K562 (cell line): ENCODE data around the gene ADGRB3. TPM values are rescaled to one million over a fixed set of nuclear protein-coding genes. Genes with fewer than 3 reads are reported as not detected.

ENCODE experiments used
- ATAC-seq: fragments of 200-7000 bp; cut with Tn5 transposase; 3 replicates; pipeline ENCODE4 v1.9.1; 2020; ENCODE audit warnings: moderate library complexity
- BruUV-seq: library from RNA; stranded (reverse); fragments of 400-500 nt; replicated peaks from 2 replicates; lab custom pipeline; 2021; lab: Mats Ljungman, UMichigan
- CTCF ChIA-PET: fragments of 300-600 bp; formaldehyde crosslinking; extraction: SDS; loops from one replicate; lab custom pipeline; 2021; ENCODE audit warnings: low intra/inter-chr PET ratio; lab: Yijun Ruan, JAX
- POLR2A ChIA-PET: fragments of 300-600, 350-650 bp; sonication (Branson Sonifier 250); formaldehyde crosslinking; extraction: SDS; loops from one replicate; lab custom pipeline; 2021; ENCODE audit warnings: antibody characterized with exemption, inconsistent platforms; lab: Yijun Ruan, JAX
- DNase-seq, 4 experiments: peaks; one replicate each; pipeline versions ENCODE4 v3.0.0 to v3.0.0-alpha.2; 2011 to 2018; ENCODE audit warnings: low spot score in 3 of 4, mixed read lengths in 3 of 4; ENCODE audit errors: extremely low read depth in 1 of 4
- FAIRE-seq: peaks from 2 replicates; lab custom pipeline; 2011; peaks lifted over from hg19 to GRCh38; lab: Jason Lieb, UNC
- H2AFZ ChIP-seq: 2 replicates; pipeline ENCODE4 v1.6.0; 2011; ENCODE audit warnings: low read depth, low read length, control low read depth, inconsistent platforms
- H3K27ac ChIP-seq: fragments of 200-600 bp; 3 replicates; pipeline ENCODE4 v1.8.0; 2011; ENCODE audit warnings: low read depth, mild to moderate bottlenecking, control low read depth, inconsistent platforms, low read length, moderate library complexity, mixed read lengths; ENCODE audit errors: extremely low read depth
- H3K27me3 ChIP-seq, 2 experiments: fragments of 300-600 bp in 1 of 2; 2 replicates in 1 of 2; 3 replicates in 1 of 2; pipeline versions ENCODE4 v1.6.0 to v1.8.0; 2011; ENCODE audit warnings: inconsistent platforms in 2 of 2, low read length in 2 of 2, mild to moderate bottlenecking in 1 of 2, mixed read lengths in 1 of 2, moderate library complexity in 1 of 2; ENCODE audit not compliant: control insufficient read depth in 2 of 2, insufficient read depth in 2 of 2
- H3K36me3 ChIP-seq: fragments of 300-600 bp; 3 replicates; pipeline ENCODE4 v1.8.0; 2011; ENCODE audit warnings: mild to moderate bottlenecking, low read length, inconsistent platforms; ENCODE audit not compliant: control insufficient read depth, insufficient read depth
- H3K4me1 ChIP-seq, 2 experiments: fragments of 200-600 bp in 1 of 2; replicated peaks in 1 of 2; 2 replicates in 1 of 2; 3 replicates in 1 of 2; pipeline versions ENCODE4 v1.5.1 to v1.8.0; 2011; ENCODE audit warnings: inconsistent platforms in 2 of 2, low read length in 2 of 2, mild to moderate bottlenecking in 1 of 2, mixed read lengths in 1 of 2, moderate library complexity in 1 of 2; ENCODE audit not compliant: control insufficient read depth in 2 of 2, insufficient read depth in 2 of 2
- H3K4me2 ChIP-seq: 2 replicates; pipeline ENCODE4 v1.6.1; 2011; ENCODE audit warnings: low read length, control low read depth, inconsistent platforms, mixed read lengths; ENCODE audit not compliant: insufficient read depth
- H3K4me3 ChIP-seq: fragments of 200-600 bp; sonication (generic), shearing (Covaris generic); 2 replicates; pipeline ENCODE4 v1.5.1; 2016; ENCODE audit warnings: control low read depth, inconsistent platforms
- H3K79me2 ChIP-seq: fragments of 200-600 bp; 3 replicates; pipeline ENCODE4 v1.8.0; 2011; ENCODE audit warnings: low read length, inconsistent platforms; ENCODE audit not compliant: control insufficient read depth, insufficient read depth
- H3K9ac ChIP-seq, 2 experiments: 2 replicates each; pipeline versions ENCODE4 v1.6.0 to v1.6.1; 2011; ENCODE audit warnings: low read depth in 2 of 2, low read length in 2 of 2, control low read depth in 1 of 2, inconsistent platforms in 1 of 2, mild to moderate bottlenecking in 1 of 2, mixed read lengths in 1 of 2; ENCODE audit not compliant: insufficient read depth in 1 of 2
- H3K9me1 ChIP-seq: one replicate; pipeline ENCODE4 v1.6.0; 2011; ENCODE audit warnings: inconsistent platforms, mild to moderate bottlenecking, low read length, moderate library complexity; ENCODE audit not compliant: control insufficient read depth, insufficient read depth
- H3K9me3 ChIP-seq: replicated peaks from 2 replicates; pipeline ENCODE4 v1.5.1; 2011; ENCODE audit warnings: low read depth, low read length, inconsistent platforms; ENCODE audit not compliant: control insufficient read depth, insufficient read depth
- H4K20me1 ChIP-seq: replicated peaks from 2 replicates; pipeline ENCODE4 v1.6.1; 2011; ENCODE audit warnings: low read length, inconsistent platforms, mixed read lengths; ENCODE audit not compliant: control insufficient read depth, insufficient read depth
- ARID2 ChIP-seq: fragments of 450-650 bp; IDR thresholded peaks from 2 replicates; pipeline ENCODE4 v1.6.1; 2017; ENCODE audit warnings: antibody characterized with exemption, mild to moderate bottlenecking
- CCAR2 ChIP-seq: fragments of 200-400 bp; formaldehyde crosslinking; IDR thresholded peaks from 2 replicates; pipeline ENCODE4 v1.6.1; 2017; ENCODE audit warnings: mild to moderate bottlenecking, low read depth, low read length
- ETS2 ChIP-seq: IDR thresholded peaks from 2 replicates; pipeline ENCODE4 v1.6.1; 2016; ENCODE audit warnings: borderline replicate concordance, missing genetic modification characterization, mild to moderate bottlenecking, moderate library complexity, missing compliant biosample characterization; ENCODE audit not compliant: poor library complexity, severe bottlenecking
- FOXJ3 ChIP-seq: sonication (generic); formaldehyde crosslinking; IDR thresholded peaks from 2 replicates; pipeline ENCODE4 v1.4.0; 2020; ENCODE audit warnings: mild to moderate bottlenecking, missing genetic modification reagents
- HNRNPH1 ChIP-seq: fragments of 200-400 bp; formaldehyde crosslinking; optimal IDR thresholded peaks from 2 replicates; pipeline ENCODE3; 2017; ENCODE audit warnings: low read depth, mild to moderate bottlenecking, low read length, moderate library complexity
- ILF3 ChIP-seq: fragments of 450-650 bp; IDR thresholded peaks from 2 replicates; pipeline ENCODE4 v1.6.1; 2018; ENCODE audit warnings: antibody characterized with exemption, mild to moderate bottlenecking, moderate library complexity, borderline replicate concordance
- KAT7 ChIP-seq: sonication (generic); formaldehyde crosslinking; IDR thresholded peaks from 2 replicates; pipeline ENCODE4 v1.8.0; 2022; ENCODE audit warnings: missing genetic modification reagents, mild to moderate bottlenecking, borderline replicate concordance
- KLF13 ChIP-seq: fragments of 450-650 bp; IDR thresholded peaks from 2 replicates; pipeline ENCODE4 v1.6.1; 2016; ENCODE audit warnings: missing genetic modification characterization, low read depth, mild to moderate bottlenecking, missing compliant biosample characterization, moderate library complexity, borderline replicate concordance
- MYNN ChIP-seq, 2 experiments: sonication (generic); formaldehyde crosslinking in 1 of 2; IDR thresholded peaks; 2 replicates each; pipeline versions ENCODE4 v1.5.0 to v1.6.1; 2016 to 2020; ENCODE audit warnings: antibody characterized with exemption in 1 of 2, missing genetic modification reagents in 1 of 2
- TRIM28 ChIP-seq: fragments of 450-650 bp; IDR thresholded peaks from 2 replicates; pipeline ENCODE4 v1.6.1; 2017
- ZBTB17 ChIP-seq: fragments of 450-650 bp; formaldehyde crosslinking; IDR thresholded peaks from 2 replicates; pipeline ENCODE4 v1.4.0; 2020; ENCODE audit warnings: mild to moderate bottlenecking
- ZC3H4 ChIP-seq: sonication (generic); formaldehyde crosslinking; IDR thresholded peaks from 2 replicates; pipeline ENCODE4 v1.9.0; 2021; ENCODE audit warnings: missing genetic modification reagents, borderline replicate concordance
- ZNF717 ChIP-seq: fragments of 250-450 bp; sonication (Bioruptor Pico); IDR thresholded peaks from 2 replicates; pipeline ENCODE4 v1.5.0; 2021
- WGBS: fragments of 100-300 bp; shearing (Covaris generic); methylation state at CpG from one replicate; pipeline ENCODE4 v1.1.6; 2016; ENCODE audit warnings: low coverage, mixed read lengths; ENCODE audit not compliant: insufficient coverage; ENCODE audit errors: missing lambda C conversion rate; 5-methylcytosine and 5-hydroxymethylcytosine counted together
- in situ Hi-C: fragments of 300-500 bp; cut with MboI; formaldehyde crosslinking; loops from 4 replicates; pipeline ENCODE4 v1.15.0; 2018; ENCODE audit warnings: inconsistent platforms, mixed read lengths
- intact Hi-C: fragments of 100-400 bp; cut with micrococcal nuclease; formaldehyde crosslinking; loops from 2 replicates; pipeline ENCODE4 v1.14.2; 2022
- polyA plus RNA-seq, 8 experiments: library from polyadenylated mRNA; depleted of rRNA in 4 of 8; stranded (reverse) in 5 of 8; unstranded in 3 of 8; fragments of >200 nt; fragmentation: Nextera tagmentation in 2 of 8; fragmentation: Illumina TruSeq in 1 of 8; extraction: Ambion mirVana in 2 of 8; extraction: Trizol in 1 of 8; gene quantifications; 2 replicates each; pipeline versions ENCODE4 v1.2.1 to v1.2.3, GENCODE V29; 2011 to 2014; ENCODE audit warnings: inconsistent platforms in 1 of 8, missing spikeins in 1 of 8
- total RNA-seq, 7 experiments: library from RNA; depleted of rRNA in 6 of 7; stranded (reverse); fragments of >200 nt in 6 of 7; fragmentation: Illumina TruSeq in 2 of 7; extraction: Trizol in 2 of 7; gene quantifications; 2 replicates each; pipeline versions ENCODE4 v1.2.1 to v1.2.3, GENCODE V29; 2011 to 2021; ENCODE audit warnings: low replicate concordance in 1 of 7
- TF ChIP-seq, protein P1 (sequence below): fragments of 450-650 bp; formaldehyde crosslinking; IDR thresholded peaks from 2 replicates; pipeline ENCODE4 v1.4.0; 2020; ENCODE audit warnings: mild to moderate bottlenecking, moderate library complexity
- TF ChIP-seq, protein P2 (sequence below): sonication (generic); formaldehyde crosslinking; IDR thresholded peaks from 2 replicates; pipeline ENCODE4 v1.8.0; 2022; ENCODE audit warnings: mild to moderate bottlenecking, missing genetic modification reagents, borderline replicate concordance
- TF ChIP-seq, protein P3 (sequence below): IDR thresholded peaks from 2 replicates; pipeline ENCODE4 v1.6.1; 2014; ENCODE audit warnings: antibody characterized with exemption
- TF ChIP-seq, protein P4 (sequence below): fragments of 450-650 bp; formaldehyde crosslinking; IDR thresholded peaks from 2 replicates; pipeline ENCODE4 v1.4.0; 2022; ENCODE audit warnings: missing genetic modification characterization

ADGRB3 gene
- total and polyA plus RNA-seq, 9 of the 15 experiments (the other 6 are each of a cell fraction or from before 2014, with no cell fraction given): 0.90 to 7.8 (median 2.4) TPM

DNA sequence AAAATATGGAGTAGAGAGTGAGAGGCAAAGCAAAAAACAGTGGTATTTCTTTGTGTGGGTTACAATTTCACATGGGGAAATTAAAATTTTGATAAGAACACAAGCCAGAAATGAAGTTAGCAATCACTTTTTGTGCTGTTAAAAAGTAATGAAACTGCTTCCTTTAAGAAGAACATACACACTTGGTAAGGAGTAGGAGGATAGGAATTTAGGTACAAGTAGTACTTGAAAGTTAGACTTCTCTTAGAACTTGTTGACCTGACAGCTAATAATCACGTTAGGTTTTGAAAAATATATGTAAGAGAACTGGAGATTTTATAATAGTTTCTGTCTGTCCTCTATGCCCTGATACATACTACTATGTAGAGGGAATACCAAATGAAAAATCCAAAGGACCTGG lies 260.8 kb downstream of the ADGRB3 start:
- Histone ChIP-seq H3K9me1 (no peaks in the 10 kb centered on the region), H3K36me3 (no peaks in the 10 kb centered on the region), H3K9ac (no peak overlapping the region), H3K4me3 (no peak overlapping the region), H3K9me3 (no peaks in the 10 kb centered on the region), H3K4me1 (peaks cover 0 to 5% of the 10 kb centered on the region in 2 experiments; a peak in 1 of 5 replicates), H3K79me2 (no peaks in the 10 kb centered on the region), H2AFZ (no peak overlapping the region), H3K27ac (no peak overlapping the region), H3K4me2 (no peak overlapping the region), H4K20me1 (no peaks in the 10 kb centered on the region), H3K27me3 (no peaks in the 10 kb centered on the region)
- FAIRE-seq: no peak
- 0% methylated on average over 1 of the region's 1 CpG for WGBS
- DNase-seq: no peak
- no TSS peak for BruUV-seq
- no peak for ATAC-seq
- intact Hi-C loops (no loop called here), in situ Hi-C loops (no loop called here)
- ChIA-PET CTCF (no interaction called here), POLR2A (no interaction called here)
- TF ChIP-seq HNRNPH1 (no peak), KLF13 (no peak), ETS2 (tag) (no peak), ZNF717 (no peak), ILF3 (no peak), ZBTB17 (CRISPR knock-in tag) (no peak), FOXJ3 (CRISPR knock-in tag) (no peak), KAT7 (no peak), ZC3H4 (no peak), TRIM28 (no peak), MYNN (IDR thresholded peaks at IDR 0.05) (no peak), MYNN (CRISPR knock-in tag; IDR thresholded peaks at IDR 0.05) (no peak), ARID2 (no peak), CCAR2 (no peak)
- TF ChIP-seq, protein P1, sequence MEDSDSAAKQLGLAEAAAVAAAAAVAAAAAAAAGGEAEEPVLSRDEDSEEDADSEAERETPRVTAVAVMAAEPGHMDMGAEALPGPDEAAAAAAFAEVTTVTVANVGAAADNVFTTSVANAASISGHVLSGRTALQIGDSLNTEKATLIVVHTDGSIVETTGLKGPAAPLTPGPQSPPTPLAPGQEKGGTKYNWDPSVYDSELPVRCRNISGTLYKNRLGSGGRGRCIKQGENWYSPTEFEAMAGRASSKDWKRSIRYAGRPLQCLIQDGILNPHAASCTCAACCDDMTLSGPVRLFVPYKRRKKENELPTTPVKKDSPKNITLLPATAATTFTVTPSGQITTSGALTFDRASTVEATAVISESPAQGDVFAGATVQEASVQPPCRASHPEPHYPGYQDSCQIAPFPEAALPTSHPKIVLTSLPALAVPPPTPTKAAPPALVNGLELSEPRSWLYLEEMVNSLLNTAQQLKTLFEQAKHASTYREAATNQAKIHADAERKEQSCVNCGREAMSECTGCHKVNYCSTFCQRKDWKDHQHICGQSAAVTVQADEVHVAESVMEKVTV (CRISPR knock-in tag): no peak
- TF ChIP-seq, protein P2, sequence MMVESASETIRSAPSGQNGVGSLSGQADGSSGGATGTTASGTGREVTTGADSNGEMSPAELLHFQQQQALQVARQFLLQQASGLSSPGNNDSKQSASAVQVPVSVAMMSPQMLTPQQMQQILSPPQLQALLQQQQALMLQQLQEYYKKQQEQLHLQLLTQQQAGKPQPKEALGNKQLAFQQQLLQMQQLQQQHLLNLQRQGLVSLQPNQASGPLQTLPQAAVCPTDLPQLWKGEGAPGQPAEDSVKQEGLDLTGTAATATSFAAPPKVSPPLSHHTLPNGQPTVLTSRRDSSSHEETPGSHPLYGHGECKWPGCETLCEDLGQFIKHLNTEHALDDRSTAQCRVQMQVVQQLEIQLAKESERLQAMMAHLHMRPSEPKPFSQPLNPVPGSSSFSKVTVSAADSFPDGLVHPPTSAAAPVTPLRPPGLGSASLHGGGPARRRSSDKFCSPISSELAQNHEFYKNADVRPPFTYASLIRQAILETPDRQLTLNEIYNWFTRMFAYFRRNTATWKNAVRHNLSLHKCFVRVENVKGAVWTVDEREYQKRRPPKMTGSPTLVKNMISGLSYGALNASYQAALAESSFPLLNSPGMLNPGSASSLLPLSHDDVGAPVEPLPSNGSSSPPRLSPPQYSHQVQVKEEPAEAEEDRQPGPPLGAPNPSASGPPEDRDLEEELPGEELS (CRISPR knock-in tag): no peak
- TF ChIP-seq, protein P3, sequence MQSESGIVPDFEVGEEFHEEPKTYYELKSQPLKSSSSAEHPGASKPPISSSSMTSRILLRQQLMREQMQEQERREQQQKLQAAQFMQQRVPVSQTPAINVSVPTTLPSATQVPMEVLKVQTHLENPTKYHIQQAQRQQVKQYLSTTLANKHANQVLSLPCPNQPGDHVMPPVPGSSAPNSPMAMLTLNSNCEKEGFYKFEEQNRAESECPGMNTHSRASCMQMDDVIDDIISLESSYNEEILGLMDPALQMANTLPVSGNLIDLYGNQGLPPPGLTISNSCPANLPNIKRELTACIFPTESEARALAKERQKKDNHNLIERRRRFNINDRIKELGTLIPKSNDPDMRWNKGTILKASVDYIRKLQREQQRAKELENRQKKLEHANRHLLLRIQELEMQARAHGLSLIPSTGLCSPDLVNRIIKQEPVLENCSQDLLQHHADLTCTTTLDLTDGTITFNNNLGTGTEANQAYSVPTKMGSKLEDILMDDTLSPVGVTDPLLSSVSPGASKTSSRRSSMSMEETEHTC: no peak
- TF ChIP-seq, protein P4, sequence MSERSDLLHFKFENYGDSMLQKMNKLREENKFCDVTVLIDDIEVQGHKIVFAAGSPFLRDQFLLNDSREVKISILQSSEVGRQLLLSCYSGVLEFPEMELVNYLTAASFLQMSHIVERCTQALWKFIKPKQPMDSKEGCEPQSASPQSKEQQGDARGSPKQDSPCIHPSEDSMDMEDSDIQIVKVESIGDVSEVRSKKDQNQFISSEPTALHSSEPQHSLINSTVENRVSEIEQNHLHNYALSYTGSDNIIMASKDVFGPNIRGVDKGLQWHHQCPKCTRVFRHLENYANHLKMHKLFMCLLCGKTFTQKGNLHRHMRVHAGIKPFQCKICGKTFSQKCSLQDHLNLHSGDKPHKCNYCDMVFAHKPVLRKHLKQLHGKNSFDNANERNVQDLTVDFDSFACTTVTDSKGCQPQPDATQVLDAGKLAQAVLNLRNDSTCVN: no peak
